ENCODE results near the gene LRRC46. TPM values are rescaled to one million over a fixed set of nuclear protein-coding genes. Genes with fewer than 3 reads are reported as not detected.

The LRRC46 gene
- total RNA-seq, 3 donors from 2014 or later: 0.14 to 0.36 TPM; not detected in 1

DNA sequence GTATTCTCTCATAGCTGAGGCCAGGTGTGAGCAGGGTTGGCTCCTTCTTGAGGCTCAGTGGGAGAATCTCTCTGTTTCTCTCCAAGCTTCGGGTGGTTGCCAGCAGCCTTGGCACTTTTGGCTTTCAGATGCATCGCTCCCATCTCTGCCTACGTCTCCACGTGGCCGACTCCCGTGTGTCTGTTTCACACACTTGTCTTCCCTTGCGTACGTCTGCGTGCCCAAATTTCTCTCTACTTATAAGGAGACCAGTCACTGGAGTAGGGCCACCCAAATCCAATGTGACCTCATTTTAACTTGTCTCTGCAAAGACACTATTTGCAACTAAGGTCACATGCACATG, 24.6 kb upstream of the LRRC46 start:
- H3K4me3 ChIP-seq: no peak overlapping the region
- intact Hi-C loops (cut with DNase I, micrococcal nuclease): no loop called here
- no peaks in the 10 kb centered on the region for H3K9me3 ChIP-seq
- H3K36me3 ChIP-seq (ENCODE audit: low read depth): peaks cover 4% of the 10 kb centered on the region
- DNase-seq: no peak
- H3K4me1 ChIP-seq (ENCODE audit: low read depth): peaks cover 17% of the 10 kb centered on the region
- TF ChIP-seq, protein P1, sequence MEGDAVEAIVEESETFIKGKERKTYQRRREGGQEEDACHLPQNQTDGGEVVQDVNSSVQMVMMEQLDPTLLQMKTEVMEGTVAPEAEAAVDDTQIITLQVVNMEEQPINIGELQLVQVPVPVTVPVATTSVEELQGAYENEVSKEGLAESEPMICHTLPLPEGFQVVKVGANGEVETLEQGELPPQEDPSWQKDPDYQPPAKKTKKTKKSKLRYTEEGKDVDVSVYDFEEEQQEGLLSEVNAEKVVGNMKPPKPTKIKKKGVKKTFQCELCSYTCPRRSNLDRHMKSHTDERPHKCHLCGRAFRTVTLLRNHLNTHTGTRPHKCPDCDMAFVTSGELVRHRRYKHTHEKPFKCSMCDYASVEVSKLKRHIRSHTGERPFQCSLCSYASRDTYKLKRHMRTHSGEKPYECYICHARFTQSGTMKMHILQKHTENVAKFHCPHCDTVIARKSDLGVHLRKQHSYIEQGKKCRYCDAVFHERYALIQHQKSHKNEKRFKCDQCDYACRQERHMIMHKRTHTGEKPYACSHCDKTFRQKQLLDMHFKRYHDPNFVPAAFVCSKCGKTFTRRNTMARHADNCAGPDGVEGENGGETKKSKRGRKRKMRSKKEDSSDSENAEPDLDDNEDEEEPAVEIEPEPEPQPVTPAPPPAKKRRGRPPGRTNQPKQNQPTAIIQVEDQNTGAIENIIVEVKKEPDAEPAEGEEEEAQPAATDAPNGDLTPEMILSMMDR (IDR thresholded peaks at IDR 0.05): no peak
- no peak for ATAC-seq

GRCh38 chr17:47807421-47807820, 24.0 kb upstream of the LRRC46 start:
- TF ChIP-seq, protein P1 (IDR thresholded peaks at IDR 0.05): no peak
- H3K4me3 ChIP-seq: no peak overlapping the region
- no peak for ATAC-seq
- no peak for DNase-seq
- intact Hi-C loops (cut with DNase I, micrococcal nuclease): no loop called here
- H3K4me1 ChIP-seq (ENCODE audit: low read depth): peaks cover 21% of the 10 kb centered on the region
- H3K9me3 ChIP-seq: no peaks in the 10 kb centered on the region
- H3K36me3 ChIP-seq (ENCODE audit: low read depth): peaks cover 4% of the 10 kb centered on the region

DNA sequence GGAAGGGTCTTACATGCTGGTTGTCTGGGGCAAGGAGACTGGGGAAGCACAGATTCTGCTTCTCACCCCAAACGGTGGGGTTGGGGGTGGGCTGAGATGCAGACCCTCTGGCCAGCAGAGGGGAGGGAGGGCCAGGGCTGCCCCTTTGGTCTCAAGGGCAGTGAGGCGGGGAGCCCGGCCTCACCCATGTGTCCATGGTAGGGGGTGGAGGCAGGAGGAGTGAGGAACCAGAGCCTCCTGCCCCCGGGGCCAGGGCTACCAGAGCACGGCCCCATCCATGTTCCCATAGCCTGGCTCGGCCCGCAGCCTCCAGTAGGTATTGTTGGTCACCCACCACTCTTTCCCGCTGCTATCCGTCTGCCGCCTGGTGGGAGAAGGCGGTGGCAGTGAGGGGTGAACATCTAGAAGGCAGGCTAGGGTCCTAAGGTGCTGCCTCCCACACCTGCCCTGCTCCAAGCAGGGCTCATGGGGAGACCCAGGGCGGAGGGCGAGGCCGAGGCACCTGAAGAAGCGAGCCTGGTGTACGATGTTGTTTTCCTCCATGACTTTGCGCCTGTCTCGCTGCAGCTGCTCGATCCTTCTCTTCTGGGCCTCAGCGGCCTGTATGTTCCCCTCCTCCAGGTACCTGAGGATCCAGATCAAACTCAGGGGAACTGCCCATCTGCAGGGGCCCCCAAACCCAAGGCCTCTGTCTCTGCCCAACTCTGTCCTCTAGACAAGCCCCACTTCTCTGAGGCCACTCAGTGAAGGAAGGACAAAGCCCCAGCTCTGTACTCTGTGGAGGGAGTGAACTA, 23.2 kb upstream of the LRRC46 start:
- DNase-seq (no peak), ATAC-seq (no peak)
- intact Hi-C loops (cut with DNase I, micrococcal nuclease): no loop called here
- TF ChIP-seq, protein P1 (IDR thresholded peaks at IDR 0.05): no peak
- peaks cover 21% of the 10 kb centered on the region for H3K4me1 ChIP-seq (ENCODE audit: low read depth)
- no peaks in the 10 kb centered on the region for H3K9me3 ChIP-seq
- H3K36me3 ChIP-seq (ENCODE audit: low read depth): peaks cover 4% of the 10 kb centered on the region
- H3K4me3 ChIP-seq: no peak overlapping the region

DNA sequence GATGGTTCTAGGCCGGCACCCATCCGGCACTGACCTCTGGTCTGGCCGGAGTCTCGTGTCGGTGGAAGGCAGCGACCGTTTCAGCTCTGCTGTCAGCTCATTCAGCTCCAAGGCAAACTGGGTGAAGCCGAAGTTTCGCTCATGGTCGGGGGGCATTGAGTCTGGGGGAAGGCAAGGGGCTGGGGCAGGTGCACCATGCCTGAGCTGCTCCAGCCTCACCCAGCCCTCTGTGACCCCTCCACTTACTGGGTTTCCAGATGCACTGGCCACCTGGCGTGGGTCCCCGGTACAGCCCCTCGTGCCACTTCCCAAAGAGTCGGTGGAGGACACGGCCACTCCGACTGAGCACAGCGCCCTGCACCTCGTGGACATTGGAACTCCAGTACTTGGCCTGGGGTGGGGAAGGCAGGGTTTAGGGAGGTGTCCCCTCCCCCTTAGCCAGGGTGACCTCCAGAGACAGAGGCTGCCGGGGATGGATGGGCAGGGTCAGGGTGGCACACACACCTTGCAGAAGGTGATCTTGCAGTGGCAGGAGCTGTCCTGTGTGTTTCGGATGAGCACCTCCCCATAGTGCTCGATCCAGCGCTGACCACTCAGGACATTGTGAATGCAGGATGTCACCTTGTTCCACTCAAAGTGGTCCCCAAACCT, 22.5 kb upstream of the LRRC46 start:
- Histone ChIP-seq H3K4me1 (ENCODE audit: low read depth) (peaks cover 22% of the 10 kb centered on the region), H3K9me3 (no peaks in the 10 kb centered on the region), H3K36me3 (ENCODE audit: low read depth) (peaks cover 4% of the 10 kb centered on the region), H3K4me3 (no peak overlapping the region)
- intact Hi-C loops (cut with DNase I, micrococcal nuclease): no loop called here
- DNase-seq: no peak
- ATAC-seq: no peak
- TF ChIP-seq, protein P1 (IDR thresholded peaks at IDR 0.05): no peak

DNA sequence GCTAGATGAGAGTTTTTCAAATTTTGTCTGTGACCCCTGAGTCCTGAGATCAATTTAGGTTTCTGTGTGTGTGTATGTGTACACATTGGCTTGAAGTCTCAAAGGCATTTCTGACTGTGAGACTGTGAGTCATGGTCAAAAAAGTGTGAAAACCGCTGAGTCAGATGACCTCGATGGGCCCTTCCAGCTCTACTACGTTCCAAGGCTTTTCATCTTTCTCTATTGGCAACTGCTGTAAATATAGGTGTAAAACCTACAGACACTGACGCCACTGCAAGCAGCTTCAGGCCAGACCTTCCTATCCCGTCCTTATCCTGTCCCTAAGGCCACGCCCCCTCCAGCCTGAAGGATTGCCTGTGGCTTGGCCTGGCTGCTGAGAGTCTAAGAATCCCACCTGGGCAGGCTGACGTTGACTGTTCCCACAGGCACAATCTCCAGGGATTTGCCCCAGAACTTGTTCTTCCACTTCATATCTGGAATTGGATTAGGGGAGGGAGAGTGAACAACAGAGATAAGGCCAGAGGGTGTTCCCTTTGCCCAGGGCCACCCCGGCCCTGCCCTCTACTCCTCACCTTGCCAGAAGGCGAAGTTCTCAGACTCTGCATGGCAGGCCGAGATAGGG, 21.2 kb upstream of the LRRC46 start:
- TF ChIP-seq, protein P1 (IDR thresholded peaks at IDR 0.05): no peak

More for the DNA sequence above, 21.2 kb upstream of the LRRC46 start:
- Histone ChIP-seq H3K4me3 (no peak overlapping the region), H3K9me3 (no peaks in the 10 kb centered on the region), H3K36me3 (ENCODE audit: low read depth) (peaks cover 7% of the 10 kb centered on the region), H3K4me1 (ENCODE audit: low read depth) (peaks cover 27% of the 10 kb centered on the region)
- intact Hi-C loops (cut with DNase I, micrococcal nuclease): no loop called here
- DNase-seq (peak; percentile 87 to 90 (median 88)), ATAC-seq (peak; percentile 88)

Measured in mucosa of descending colon (tissue), 3 donors.